Spleen (tissue), 7 donors: Measurements from ENCODE around the gene NBAS.

ENCODE experiments used
- CTCF ChIP-seq, 11 experiments: fragments of 200-600 bp in 7 of 11; fragments of 450-650 bp in 4 of 11; sonication (generic) in 4 of 11; IDR thresholded peaks in 8 of 11; conservative IDR thresholded peaks in 3 of 11; 1 replicate in 7 of 11; 2 replicates in 4 of 11; pipeline versions ENCODE4 v1.4.0 to v1.8.0; 2016 to 2021; ENCODE audit warnings: antibody characterized with exemption in 11 of 11, inconsistent platforms in 4 of 11, mild to moderate bottlenecking in 1 of 11
- POLR2A ChIP-seq, 3 donors: fragments of 450-650 bp; IDR thresholded peaks; one replicate each; pipeline ENCODE4 v1.5.1; 2017; ENCODE audit warnings: antibody characterized with exemption in 3 of 3, mild to moderate bottlenecking in 1 of 3
- POLR2AphosphoS5 ChIP-seq, 3 donors: sonication (generic); formaldehyde crosslinking; IDR thresholded peaks; one replicate each; pipeline ENCODE4 v1.5.1; 2017; ENCODE audit warnings: antibody characterized with exemption in 3 of 3
- donor health status: DM: no; HTN: no; CAD: no; lungs with moderate emphysema.
- donor health status: DM: no; HTN: no; CAD: no.
- donor health status: DM: no; HTN: no; CAD: no.

- TF ChIP-seq CTCF (IDR thresholded peaks at IDR 0.05 in 8 of 11, conservative IDR thresholded peaks at IDR 0.05 in 3 of 11): no peak
- no peak for TF ChIP-seq POLR2A (IDR thresholded peaks at IDR 0.05)
- no peak for TF ChIP-seq POLR2AphosphoS5 (IDR thresholded peaks at IDR 0.05)
Measured at GRCh38 chr2:15357186-15357585, 203.9 kb downstream of the NBAS start.
